NCI-H446 treated with DMSO at 0.1 percent for 48 hours (cell line): ENCODE data around the gene RYR2.
"Not testable (repeated sequence)": the region's sequence is repeated elsewhere in the genome, so short reads cannot be mapped to it uniquely, and the experiment has no call there.

Source experiments
- DNase-seq: peaks from one replicate; lab custom pipeline; 2025; lab: John Stamatoyannopoulos, UW

Gene RYR2

DNA sequence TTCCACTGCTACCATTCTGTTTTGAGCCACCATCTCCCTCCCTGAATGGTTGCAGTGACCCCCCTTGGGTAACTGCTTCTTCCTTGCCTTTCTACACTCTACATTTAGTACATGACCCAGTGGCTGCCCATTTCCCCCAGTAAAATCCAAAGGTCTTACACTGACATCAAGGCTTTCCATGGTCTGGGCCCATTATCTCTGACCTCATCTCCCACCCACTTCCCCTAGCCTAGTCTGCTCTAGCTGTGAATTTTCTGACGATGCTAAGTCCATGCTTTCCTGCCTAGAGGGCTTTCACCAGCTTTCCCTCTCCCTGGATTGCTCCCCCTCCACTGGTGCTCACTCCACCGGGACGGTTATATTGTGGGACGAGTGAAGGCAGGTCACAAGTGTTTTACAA, 219.2 kb downstream of the RYR2 start:
- DNase-seq = no peak

DNA sequence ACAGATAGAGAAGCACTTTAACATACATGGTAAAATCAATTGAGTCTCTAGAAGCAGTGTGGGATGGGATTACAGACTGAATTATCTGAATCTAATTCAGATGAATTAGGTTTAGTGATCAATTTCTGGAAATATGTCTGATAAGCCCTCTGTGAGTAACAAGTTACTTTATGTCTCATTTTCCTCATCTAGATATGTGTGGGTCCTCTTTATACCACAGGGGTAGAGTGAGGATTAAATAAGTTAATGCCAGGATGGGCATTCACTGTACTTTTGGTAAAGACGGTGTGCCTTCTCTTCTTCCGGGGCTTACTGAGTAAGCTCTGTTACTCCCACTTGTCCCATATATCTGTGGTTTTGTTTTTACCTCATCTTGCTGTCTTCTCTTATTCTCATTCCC, 225.8 kb downstream of the RYR2 start:
- DNase-seq = no peak

DNA sequence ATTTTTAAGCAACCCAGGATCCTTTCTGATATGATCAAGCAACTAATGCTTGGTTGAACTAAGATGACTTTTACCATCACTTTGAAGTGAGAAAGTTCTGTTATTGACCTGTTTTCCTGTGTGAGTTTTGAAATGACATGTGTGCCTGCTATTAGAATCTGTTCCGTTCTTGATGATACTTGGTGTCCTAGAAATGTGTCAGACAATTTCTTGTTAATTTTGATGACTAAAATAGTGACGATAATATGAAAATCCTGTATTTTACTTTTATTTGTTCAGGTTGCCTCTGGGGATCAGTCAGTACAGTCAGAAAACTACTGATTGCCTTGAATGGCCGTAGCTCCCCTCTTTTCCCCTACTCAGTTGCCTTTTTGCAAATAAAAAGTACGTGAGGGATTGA, 228.0 kb downstream of the RYR2 start:
- no peak for DNase-seq

DNA sequence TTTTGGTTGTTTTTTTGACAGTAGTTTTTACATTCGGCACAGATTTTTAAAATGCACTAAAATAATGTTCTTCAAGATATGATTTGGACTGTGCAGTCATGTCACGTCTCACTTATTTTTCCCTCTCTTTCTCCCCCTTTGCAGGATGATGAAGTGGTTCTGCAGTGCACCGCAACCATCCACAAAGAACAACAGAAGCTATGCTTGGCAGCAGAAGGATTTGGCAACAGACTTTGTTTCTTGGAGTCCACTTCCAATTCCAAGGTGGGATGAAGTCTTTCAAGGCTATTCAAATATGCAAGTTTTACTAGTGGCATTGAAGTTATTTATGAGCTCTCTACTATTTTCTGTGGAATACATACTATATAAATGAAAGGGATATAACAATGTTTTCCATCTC, 228.4 kb downstream of the RYR2 start:
- DNase-seq = no peak

DNA sequence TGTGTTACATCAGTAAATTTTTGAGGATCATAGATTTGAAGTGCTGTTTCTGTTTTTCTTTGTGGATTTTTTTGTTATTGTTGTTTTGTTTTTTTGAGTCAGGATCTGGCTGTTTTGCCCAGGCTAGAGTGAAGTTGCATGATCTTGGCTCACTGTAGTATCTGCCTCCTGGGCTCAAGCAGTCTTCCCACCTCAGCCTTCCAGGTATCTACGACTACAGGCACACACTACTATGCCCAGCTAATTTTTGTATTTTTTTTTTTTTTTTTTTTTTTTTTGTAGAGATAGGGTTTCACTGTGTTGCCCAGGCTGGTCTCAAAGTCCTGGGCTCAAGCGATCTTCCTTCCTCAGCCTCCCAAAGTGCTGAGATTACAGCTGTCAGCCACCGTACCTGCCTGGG, 236.0 kb downstream of the RYR2 start:
- not testable (repeated sequence) for DNase-seq

DNA sequence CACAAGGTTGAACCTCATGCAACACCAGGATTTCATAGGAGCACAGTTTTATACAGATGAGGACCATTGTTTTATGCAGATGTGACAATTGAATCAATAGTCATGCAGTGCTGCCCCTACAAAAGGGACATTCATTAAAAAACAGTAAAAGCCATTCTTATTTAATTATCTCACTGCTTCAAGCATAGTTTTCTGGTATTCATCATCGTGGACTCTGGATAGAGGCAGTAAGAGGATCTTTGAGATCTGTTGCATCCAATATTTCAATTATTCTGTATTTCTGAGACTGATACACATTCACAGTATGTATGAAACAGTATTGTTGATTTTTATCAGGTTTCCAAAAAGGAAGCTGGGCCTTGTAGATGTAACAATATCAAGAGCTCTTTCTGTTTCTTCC, 237.6 kb downstream of the RYR2 start:
- DNase-seq = no peak

DNA sequence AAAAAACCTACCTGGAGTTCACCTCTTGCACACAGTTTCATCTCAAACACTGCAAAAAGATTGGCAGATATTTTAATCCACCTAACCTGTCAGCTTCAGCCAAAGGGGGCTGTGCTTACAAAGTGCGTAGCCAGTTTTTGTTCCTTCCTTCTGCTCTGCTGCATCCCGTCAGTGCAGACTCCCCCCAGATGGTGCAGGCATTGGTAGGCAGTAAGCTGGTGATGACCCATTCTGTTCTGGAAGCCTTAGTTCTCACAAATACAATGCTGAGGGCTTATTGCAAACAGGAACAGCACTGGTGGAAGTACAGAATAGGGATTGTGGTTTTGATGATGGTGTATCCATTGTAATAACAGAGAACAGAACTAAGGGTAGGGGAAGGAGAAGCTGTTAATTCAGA, 239.5 kb downstream of the RYR2 start:
- DNase-seq = no peak

DNA sequence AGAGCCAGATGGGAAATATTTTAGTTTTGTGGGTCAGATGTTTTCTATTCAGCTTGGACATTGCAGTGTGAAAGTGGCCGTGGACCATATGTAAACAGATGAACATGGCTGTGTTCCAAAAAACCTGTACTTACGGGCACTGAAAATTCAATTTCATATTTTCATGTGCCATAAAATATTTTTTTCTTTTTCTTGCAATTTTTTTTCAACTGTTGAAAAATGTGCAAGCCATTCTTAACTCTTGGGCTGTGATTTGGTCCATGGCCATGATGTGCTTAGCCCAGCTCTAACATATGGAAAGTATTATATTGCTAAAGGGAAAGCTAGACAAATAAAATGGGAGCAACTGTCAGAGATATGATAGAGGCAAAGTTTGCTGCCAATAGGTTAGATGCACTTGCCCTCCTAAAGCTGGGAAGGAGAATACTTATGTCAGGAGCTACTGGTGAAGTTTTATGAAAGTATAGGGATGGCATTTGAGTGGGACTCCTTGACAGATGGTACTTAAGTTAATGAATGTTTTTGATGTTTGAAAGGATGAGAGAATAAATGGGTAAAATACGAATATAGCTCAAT, 240.3 kb downstream of the RYR2 start:
- DNase-seq = no peak

DNA sequence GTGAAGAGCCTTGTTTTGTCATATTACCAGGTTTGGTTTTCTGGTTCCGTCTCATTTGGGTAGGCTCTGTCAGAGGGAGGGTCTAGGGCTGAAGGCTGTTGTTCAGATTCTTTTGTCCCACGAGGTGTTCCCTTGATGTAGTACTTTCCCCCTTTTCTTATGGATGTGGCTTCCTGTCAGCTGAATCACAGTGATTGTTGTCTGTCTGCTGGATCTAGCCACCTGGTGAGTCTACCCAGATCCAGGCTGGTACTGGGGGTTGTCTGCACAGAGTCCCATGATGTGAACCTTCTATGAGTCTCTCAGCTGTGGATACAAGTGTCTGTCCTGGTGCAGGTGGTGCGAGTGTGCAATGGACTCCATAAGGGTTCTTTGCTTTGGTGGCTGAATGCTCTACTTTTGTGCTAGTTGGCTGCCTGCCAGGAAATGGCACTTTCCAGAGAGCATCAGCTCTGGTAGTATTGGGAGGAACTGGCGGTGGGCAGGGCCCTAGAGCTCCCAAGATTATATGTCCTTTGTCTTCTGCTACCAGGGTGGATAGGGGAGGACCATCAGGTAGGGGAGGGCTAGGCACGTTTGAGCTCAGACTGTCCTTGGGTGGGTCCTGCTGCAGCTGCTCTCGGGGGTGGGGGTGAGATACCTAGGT, 246.0 kb downstream of the RYR2 start:
- no peak for DNase-seq

DNA sequence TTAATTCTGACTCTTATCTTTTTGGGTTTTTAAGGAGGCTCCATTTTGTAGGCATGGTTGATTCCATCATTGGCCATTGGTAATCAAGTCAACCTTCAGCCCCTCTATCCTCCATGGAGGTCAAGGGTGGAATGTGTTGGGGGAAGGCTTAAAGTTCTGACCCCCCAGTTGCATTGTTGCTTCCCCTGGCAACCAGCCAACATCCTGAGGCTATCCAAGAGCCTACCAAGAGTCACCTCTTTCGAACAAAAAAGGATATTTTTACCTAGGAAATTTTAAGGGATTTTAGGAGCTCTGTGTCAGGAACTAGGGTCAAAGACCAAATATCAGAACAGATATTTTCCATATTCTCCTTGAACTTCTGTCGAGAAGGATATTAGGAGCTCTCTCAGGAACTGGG, 251.8 kb downstream of the RYR2 start:
- no peak for DNase-seq

DNA sequence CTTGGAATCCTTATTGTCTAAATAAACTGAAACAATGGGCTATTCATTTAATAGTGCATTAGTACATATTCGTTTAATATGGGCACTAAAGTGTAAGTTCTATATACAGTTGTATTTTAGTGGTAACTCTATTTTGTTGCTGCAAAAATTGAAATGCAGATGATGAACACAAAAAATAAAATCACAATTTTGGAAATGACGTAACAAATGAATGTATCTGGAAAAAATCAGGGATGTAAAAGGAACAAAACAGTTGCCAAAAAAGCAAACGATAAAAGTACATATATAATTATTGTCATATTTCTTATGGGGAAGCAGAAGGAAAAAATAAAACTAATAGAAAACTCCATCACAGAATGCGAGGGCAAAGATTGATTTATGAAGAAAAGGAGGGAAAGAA, 254.9 kb downstream of the RYR2 start:
- no peak for DNase-seq

DNA sequence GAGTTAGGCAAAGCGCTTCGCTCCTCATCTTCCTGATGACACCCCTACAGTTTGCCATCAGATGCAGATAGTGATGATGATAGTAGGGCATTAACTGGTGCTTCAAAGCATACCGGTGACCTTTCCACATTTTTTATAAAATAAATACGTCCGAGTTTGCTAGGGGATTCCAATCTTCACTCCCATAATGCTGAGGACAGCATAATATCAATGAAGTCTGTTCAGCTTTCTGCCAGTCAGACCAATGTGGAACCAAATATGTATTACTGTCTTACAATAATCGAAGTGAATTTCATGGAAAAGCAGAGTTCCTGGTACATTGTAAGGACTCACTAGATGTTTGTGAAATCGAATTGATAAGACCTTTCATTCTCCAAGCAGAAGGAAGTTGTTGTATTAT, 258.7 kb downstream of the RYR2 start:
- no peak for DNase-seq

DNA sequence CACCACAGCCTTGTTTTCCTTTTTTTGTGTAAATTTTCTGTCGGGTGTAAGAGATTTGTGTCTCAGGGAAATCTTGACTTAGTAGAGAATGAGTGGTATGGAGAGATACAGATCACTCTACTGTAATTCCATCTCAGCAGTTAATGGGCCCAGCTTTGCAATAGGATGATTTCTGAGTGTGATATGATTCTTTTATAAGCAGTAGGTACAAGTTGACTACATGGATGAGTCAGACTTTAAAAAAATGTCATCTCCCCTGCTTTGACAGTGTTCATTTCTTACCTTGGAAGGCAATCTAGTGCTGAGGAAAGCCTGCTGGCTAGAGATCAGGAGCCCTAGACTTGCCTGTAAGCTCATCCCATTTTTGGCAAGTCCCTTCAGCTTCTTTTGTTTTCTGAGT, 261.9 kb downstream of the RYR2 start:
- DNase-seq = no peak

DNA sequence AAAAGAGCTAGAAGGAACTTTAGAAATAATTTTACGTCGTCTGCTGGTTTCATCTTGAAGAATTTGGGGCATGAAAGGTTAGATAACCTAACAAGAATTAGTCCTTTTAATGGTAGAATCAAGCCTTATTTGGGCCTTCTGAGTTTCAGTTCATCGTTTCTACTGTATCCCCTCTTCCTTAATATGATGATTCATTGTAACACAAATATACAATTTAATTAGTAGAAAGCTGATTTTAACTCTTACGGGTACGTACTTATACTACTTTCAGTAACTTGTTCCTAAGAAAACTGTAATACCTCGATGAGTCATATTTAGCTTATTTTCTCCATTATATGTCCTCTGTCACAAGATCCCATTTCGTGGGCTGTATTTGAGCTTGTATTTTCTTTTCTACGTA, 264.7 kb downstream of the RYR2 start:
- no peak for DNase-seq

DNA sequence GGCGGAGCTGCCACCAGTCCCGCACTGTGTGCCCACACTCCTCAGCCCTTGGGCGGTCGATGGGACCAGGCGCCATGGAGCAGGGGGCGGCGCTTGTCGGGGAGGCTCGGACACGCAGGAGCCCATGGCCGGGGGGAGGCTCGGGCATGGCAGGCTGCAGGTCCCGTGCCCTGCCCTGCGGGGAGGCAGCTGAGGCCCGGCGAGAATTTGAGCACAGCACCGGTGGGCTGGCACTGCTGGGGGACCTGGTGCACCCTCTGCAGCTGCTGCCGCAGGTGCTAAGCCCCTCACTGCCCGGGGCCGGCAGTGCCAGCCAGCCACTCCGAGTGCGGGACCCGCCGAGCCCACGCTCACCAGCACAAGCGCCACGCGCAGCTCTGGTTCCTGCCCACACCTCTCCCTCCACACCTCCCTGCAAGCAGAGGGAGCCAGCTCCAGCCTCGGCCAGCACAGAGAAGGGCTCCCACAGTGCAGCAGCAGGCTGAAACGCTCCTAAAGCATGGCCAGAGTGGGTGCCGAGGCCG, 267.7 kb downstream of the RYR2 start:
- DNase-seq = no peak

DNA sequence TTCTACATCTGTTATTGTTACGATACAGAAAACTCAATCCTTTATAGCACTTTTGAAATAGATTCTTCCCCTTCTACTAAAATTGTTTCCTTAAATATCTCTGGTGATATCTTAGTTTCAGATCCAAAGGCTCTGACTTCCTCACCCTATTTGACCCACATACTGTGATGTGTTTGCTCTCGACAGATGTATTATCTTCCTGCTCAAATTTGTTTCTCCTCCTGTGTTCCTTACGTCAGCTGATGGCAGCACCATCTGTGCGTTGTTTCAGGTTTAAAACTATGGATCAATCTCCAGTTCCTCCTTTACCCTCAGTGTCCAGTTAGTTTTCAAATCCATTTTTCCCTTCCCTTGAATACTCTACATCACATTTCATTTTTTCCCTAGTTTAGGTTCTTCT, 274.4 kb downstream of the RYR2 start:
- DNase-seq = no peak

DNA sequence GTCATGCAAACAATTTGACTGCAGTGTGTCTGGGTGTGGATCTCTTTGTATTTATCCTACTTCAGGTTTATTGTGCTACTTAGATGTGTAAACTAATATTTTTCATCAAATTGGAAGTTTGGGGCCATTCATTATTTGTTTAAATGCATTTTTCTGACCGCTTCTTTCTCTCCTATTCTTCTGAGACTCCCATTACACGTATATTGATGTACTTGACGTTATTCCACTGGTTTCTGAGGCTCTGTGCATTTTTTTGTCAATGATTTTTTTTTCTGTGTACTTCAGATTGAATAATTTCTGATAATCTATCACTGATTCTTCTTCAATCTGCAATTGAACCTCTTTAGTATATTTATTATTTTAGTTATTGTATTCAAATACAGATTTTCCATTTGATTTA, 276.8 kb downstream of the RYR2 start:
- DNase-seq = no peak

DNA sequence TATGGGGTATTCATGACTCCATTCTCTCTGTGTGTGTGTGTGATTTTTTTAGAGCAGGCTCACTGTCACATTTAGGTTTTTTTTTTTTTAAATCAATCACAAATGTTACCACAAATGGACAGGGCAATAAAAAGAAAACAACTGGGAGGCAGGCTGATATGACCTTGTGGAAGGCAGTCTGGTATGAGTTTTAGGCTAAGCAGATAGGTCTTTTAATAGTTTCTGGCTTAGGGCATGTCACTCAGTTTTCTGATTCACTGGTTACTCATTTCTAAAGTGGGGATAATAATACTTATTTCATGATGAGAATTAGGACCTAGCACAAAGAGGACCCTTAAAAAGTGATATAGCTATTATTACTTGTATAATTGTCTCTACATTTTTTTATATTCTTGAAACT, 278.9 kb downstream of the RYR2 start:
- DNase-seq = no peak

DNA sequence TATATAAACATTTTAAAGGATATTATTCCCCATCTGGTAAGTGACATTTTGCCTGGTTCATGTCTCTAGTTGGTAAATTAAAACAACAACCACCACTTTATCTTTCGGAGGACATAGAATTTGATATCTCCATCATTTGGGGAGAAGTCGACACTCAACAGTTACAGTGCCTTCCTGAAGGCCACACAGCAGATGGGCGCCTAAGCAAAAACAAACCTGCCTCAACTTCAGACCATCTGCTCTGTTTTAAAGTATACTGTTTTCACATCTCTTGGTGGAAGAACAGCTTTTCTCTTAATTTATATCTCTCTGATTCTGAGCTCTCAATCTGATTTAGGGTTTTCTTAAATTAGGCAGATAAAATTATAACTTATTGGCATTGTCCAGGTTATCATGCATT, 282.2 kb downstream of the RYR2 start:
- DNase-seq = no peak

DNA sequence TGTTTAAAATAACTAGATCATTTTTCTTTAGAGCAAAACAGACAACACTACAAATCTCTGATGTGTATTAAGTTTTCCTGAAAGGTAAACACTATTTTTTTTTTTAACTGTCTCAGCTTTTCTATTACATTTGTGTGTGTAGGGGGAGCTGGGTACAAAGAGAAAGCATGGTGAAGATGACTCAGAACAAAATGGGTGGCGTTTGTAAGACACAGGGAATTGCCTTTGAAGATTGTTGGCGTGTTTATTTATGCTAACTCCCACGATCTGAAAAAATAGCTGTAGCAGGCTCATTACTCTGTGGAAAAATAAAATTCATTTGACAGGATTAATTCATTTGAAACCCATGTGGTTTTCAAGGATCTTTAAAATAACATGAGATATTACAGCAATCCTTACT, 285.1 kb downstream of the RYR2 start:
- DNase-seq = no peak

DNA sequence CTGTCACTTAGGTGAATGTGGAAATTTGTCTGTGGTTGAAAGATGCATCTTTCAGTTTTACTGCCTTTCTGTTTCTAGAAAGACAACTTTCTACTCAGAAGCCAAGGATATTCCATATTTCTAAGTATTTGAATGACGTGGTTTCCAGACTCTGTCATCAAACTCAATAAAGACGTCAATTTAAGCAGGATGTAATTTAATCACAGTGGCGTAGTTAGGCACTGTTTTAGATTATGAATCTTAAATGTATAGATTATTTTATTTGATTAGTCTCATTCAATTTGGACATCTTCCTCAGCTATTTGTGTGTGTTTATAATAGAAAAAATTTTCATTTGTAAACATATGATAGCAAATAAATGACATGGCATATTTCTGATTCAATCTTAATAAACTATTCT, 298.9 kb downstream of the RYR2 start:
- no peak for DNase-seq

DNA sequence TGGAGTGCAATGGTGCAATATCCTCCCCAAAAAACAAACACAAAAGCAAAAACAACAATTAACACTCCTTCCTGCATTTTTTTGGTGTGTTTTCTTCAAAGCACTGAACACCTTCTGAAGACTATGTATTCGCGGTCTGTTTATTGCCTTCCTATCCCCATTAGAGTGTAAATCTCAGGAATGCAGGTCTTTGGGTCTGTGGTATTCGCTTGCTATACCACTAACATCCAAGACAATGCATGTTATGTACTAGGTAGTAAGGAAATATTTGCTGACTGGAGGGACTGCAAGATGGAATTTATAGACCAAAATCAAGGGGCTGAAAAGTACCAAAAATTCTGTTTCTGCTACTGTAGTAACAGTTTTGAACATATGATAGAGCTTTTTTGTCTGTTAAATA, 299.4 kb downstream of the RYR2 start:
- no peak for DNase-seq

DNA sequence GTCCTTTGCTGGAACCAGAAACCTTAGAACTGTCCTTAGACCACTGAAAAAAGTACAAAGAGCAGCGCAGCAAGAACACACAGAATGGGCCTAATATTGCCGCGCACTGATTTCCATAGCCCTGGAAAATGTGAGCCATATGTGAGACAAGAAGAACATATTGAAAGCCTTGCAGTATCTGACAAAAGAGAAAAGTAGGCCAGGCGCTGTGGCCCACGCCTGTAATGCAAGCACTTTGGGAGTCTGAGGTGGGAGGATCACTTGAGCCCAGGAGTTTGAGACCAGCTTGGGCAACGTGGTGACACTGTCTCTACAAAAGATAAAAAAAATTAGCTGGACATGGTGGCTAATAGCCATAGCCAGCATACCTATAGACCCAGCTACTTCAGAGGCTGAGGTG, 300.7 kb downstream of the RYR2 start:
- DNase-seq = no peak

DNA sequence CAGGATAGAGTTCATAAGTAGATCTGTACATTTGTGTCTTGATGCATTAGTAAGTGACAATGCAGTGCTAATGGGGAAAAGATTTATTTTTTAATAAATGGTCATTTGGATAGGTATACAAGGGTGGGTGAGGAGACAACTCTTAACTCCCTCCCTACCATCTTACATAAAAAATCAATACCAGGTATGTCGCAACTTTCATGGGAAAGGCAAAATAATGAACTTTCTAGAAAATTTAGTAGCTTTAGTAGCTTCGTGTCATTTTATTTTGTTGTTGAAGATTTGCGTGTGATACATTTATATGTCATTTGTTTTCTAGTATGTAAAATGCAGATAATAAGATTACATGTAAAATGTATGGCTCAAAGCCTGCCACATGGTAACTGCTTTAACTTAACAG, 310.8 kb downstream of the RYR2 start:
- DNase-seq = no peak
